Measurements from ENCODE around the gene IER5.

The IER5 gene

GRCh38 chr1:181062836-181063428 is 25.6 kb upstream of the IER5 start:
- TF ChIP-seq, protein P1, sequence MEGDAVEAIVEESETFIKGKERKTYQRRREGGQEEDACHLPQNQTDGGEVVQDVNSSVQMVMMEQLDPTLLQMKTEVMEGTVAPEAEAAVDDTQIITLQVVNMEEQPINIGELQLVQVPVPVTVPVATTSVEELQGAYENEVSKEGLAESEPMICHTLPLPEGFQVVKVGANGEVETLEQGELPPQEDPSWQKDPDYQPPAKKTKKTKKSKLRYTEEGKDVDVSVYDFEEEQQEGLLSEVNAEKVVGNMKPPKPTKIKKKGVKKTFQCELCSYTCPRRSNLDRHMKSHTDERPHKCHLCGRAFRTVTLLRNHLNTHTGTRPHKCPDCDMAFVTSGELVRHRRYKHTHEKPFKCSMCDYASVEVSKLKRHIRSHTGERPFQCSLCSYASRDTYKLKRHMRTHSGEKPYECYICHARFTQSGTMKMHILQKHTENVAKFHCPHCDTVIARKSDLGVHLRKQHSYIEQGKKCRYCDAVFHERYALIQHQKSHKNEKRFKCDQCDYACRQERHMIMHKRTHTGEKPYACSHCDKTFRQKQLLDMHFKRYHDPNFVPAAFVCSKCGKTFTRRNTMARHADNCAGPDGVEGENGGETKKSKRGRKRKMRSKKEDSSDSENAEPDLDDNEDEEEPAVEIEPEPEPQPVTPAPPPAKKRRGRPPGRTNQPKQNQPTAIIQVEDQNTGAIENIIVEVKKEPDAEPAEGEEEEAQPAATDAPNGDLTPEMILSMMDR (conservative IDR thresholded peaks at IDR 0.05; ENCODE audit: low read length) = no peak
- H3K4me3 ChIP-seq (ENCODE audit: low read length) = no peak overlapping the region
- peak; percentile 90 for DNase-seq (ENCODE audit: low read depth)

DNA sequence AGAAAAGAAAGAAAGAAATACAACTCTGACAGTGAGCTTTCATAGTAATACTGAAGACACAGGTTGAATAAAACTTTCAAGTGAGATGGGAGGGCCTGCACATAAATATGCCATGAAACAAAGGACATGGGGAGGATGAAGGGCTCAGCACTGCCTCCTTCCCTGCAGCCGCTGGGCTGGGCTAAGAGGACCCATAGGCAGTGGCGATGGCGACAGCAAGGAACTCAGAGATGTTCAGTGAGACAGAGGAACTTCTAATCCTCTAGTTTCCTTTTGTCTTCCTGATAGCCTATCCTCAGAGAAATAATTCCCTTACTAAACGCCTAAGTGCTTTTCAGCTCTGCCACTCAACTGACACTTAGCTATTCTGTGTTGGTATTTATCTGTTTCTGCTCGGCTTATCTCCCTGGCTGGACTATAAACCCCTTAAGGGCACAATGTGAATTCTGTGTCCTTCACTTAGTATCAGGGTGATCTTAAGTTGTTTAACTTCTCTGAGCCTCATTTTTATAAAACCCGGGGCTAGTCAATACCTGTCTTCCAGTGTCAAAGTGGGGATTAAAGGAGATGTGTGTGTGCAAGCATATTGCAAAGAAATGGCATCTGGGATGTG is 24.4 kb upstream of the IER5 start:
- no peak for DNase-seq (ENCODE audit: low read depth)
- H3K4me3 ChIP-seq (ENCODE audit: low read length) = no peak overlapping the region
- TF ChIP-seq, protein P1 (conservative IDR thresholded peaks at IDR 0.05; ENCODE audit: low read length) = no peak

- TF ChIP-seq, protein P1 (conservative IDR thresholded peaks at IDR 0.05; ENCODE audit: low read length) = no peak
- no peak for DNase-seq (ENCODE audit: low read depth)
- H3K4me3 ChIP-seq (ENCODE audit: low read length) = no peak overlapping the region
Measured at GRCh38 chr1:181064702-181065101, 23.8 kb upstream of the IER5 start.

- no peak overlapping the region for H3K4me3 ChIP-seq (ENCODE audit: low read length)
Measured at GRCh38 chr1:181073638-181074037, 14.9 kb upstream of the IER5 start.

GRCh38 chr1:181075766-181076350 is 12.6 kb upstream of the IER5 start:
- no peak overlapping the region for H3K4me3 ChIP-seq (ENCODE audit: low read length)
- DNase-seq (ENCODE audit: low read depth) = no peak
- TF ChIP-seq, protein P1 (conservative IDR thresholded peaks at IDR 0.05; ENCODE audit: low read length) = no peak

More at GRCh38 chr1:181073638-181074037, 14.9 kb upstream of the IER5 start:
- DNase-seq (ENCODE audit: low read depth) = peak; percentile 76
- TF ChIP-seq, protein P1 (conservative IDR thresholded peaks at IDR 0.05; ENCODE audit: low read length) = no peak

DNA sequence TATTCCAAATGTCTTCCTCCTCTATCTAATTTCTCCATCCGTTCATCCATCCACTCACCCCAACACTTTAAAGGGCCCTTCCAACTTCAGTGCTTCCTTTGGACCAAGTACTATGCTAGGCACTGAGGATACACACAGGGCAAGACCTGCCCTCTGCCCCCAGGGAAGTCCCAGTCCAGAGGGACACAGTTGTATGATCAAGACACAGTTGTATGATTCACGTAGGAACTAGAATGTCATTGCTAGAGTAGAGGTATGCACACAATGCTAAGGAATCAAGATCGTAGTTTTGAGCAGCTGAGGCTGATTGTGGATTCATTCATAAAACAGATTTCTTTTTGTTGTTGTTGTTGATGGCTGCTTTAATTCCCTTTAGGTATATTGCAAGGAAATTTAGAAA is 11.6 kb upstream of the IER5 start:
- TF ChIP-seq, protein P1 (conservative IDR thresholded peaks at IDR 0.05; ENCODE audit: low read length) = no peak
- DNase-seq (ENCODE audit: low read depth) = no peak
- no peak overlapping the region for H3K4me3 ChIP-seq (ENCODE audit: low read length)
